SK-N-MC (cell line): Measurements from ENCODE around the gene RALY.

Source experiments
- EZH2 ChIP-seq: fragments of 200-600 bp; sonication (generic); IDR thresholded peaks from one replicate; pipeline ENCODE4 v1.6.1; 2017; ENCODE audit warnings: antibody characterized with exemption
- POLR2AphosphoS5 ChIP-seq: IDR thresholded peaks from 2 replicates; pipeline ENCODE4 v1.6.1; 2012; ENCODE audit warnings: mild to moderate bottlenecking, low read depth, low read length, borderline replicate concordance

- TF ChIP-seq POLR2AphosphoS5, result no peak
- TF ChIP-seq EZH2, result no peak
These were observed 40.2 kb downstream of the RALY start for GRCh38 chr20:34033903-34034302.
